Measurements from ENCODE around the gene STK35.

- TF ChIP-seq CTCF (IDR thresholded peaks at IDR 0.05; ENCODE audit: low read length) (no peak), EZH2phosphoT487 (IDR thresholded peaks at IDR 0.05; ENCODE audit: low read length) (no peak)
These were observed 69.7 kb downstream of the STK35 start for GRCh38 chr20:2171266-2171790.

All from MM.1S (cell line).